GM13977 (cell line): ENCODE measurements around the gene TOMM20.

ENCODE experiments used
- DNase-seq: peaks from one replicate; pipeline ENCODE4 v3.0.0; 2012; ENCODE audit warnings: low spot score
- CTCF ChIP-seq: IDR thresholded peaks from 2 replicates; pipeline ENCODE4 v1.5.1; 2012; ENCODE audit warnings: mild to moderate bottlenecking, control low read depth; ENCODE audit not compliant: insufficient read depth; ENCODE audit errors: extremely low read depth, missing control alignments
- in situ Hi-C: fragments of 300-500 bp; cut with MboI; formaldehyde crosslinking; loops from one replicate; pipeline ENCODE4 v1.12.0; 2022; ENCODE audit warnings: low sequenced_read_pairs, low pct_unique_long_range_greater_than_20kb, mixed read lengths, inconsistent platforms; ENCODE audit not compliant: unreplicated experiment

TOMM20 gene

GRCh38 chr1:235105051-235106043 is 23.3 kb downstream of the TOMM20 start:
- no peak for TF ChIP-seq CTCF
- peak; percentile 82 for DNase-seq
- in situ Hi-C loops, result loop anchor here (10.0 kb wide), 1 partner anchor 309 kb away; no protein-coding TSS in a partner anchor

- DNase-seq, result no peak
- in situ Hi-C loops, result loop anchor here (10.0 kb wide), 1 partner anchor 312 kb away; no protein-coding TSS in a partner anchor
- no peak for TF ChIP-seq CTCF
These were observed 25.6 kb downstream of the TOMM20 start for GRCh38 chr1:235102993-235103411.

GRCh38 chr1:235102259-235102582 is 26.4 kb downstream of the TOMM20 start:
- in situ Hi-C loops, result loop anchor here (10.0 kb wide), 1 partner anchor 313 kb away; no protein-coding TSS in a partner anchor
- no peak for DNase-seq
- no peak for TF ChIP-seq CTCF

- TF ChIP-seq CTCF, result no peak
- in situ Hi-C loops, result loop anchor here (10.0 kb wide), 1 partner anchor 313 kb away; no protein-coding TSS in a partner anchor
- no peak for DNase-seq
These were observed 26.9 kb downstream of the TOMM20 start for GRCh38 chr1:235101558-235102258.

GRCh38 chr1:235100194-235100772 is 28.4 kb downstream of the TOMM20 start:
- DNase-seq, result no peak

More at GRCh38 chr1:235100194-235100772, 28.4 kb downstream of the TOMM20 start:
- TF ChIP-seq CTCF, result no peak
- in situ Hi-C loops, result loop anchor here (10.0 kb wide), 1 partner anchor 315 kb away; no protein-coding TSS in a partner anchor
